Renal cortex interstitium (tissue), 3 donors: ENCODE results near the gene PSD4. TPM values are rescaled to one million over a fixed set of nuclear protein-coding genes. Genes with fewer than 3 reads are reported as not detected.

Source experiments
- polyA plus RNA-seq, 3 donors: library from polyadenylated mRNA; unstranded; fragments of 120-200 nt; gene quantifications; one replicate each; pipeline ENCODE4 v1.2.1, GENCODE V29; 2013; ENCODE audit not compliant: insufficient read length in 3 of 3

PSD4 gene
- polyA plus RNA-seq, 3 donors: 7.1 to 11.1 (median 9.4) TPM

Other genes with a start within 250 kb of the PSD4 start
- gene IL36G, start 196.0 kb upstream of the PSD4 start, polyA plus RNA-seq: under 1 TPM in 1 of 3 donors, not detected in 2; 0.27 TPM
- not detected for gene IL36A, start 168.5 kb upstream of the PSD4 start, polyA plus RNA-seq
- gene IL36B, start 121.1 kb upstream of the PSD4 start, polyA plus RNA-seq: not detected
- gene IL36RN, start 114.8 kb upstream of the PSD4 start, polyA plus RNA-seq: not detected
- gene IL1F10, start 106.0 kb upstream of the PSD4 start, polyA plus RNA-seq: not detected
- gene IL1RN, start 46.4 kb upstream of the PSD4 start, polyA plus RNA-seq: 1 to 10 TPM; 1.2 to 2.0 (median 1.7) TPM
- gene PAX8, start 105.0 kb downstream of the PSD4 start, polyA plus RNA-seq: 100 to 1,000 TPM; 297 to 665 (median 302) TPM